ENCODE data around the gene ARMC10.
"Not testable (repeated sequence)": the region's sequence is repeated elsewhere in the genome, so short reads cannot be mapped to it uniquely, and the experiment has no call there.

Gene ARMC10

DNA sequence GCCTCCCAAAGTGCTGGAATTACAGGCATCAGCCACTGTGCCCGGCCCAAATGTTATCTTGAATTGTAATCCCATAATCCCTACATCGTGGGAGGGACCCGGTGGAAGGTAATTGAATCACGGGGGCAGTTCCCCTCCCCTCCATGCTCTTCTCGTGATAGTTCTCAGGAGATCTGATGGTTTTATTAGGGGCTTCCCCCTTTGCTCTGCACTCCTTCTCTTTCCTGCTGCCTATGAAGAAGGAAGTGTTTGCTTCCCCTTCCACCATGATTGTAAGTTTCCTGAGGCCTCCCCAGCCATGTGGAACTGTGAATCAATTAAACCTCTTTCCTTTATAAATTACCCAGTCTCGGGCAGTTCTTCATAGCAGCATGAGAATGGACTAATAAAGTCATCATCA is 3.3 kb downstream of the ARMC10 start:
- H3K27ac ChIP-seq (ENCODE audit: low read depth, low read length); H3K9ac ChIP-seq (ENCODE audit: low read depth, low read length); H3K4me3 ChIP-seq (ENCODE audit: low read depth, low read length); H3K27me3 ChIP-seq (ENCODE audit: control insufficient read depth, insufficient read depth, low read length); H3K36me3 ChIP-seq (ENCODE audit: control insufficient read depth, insufficient read depth, low read length); H3K9me3 ChIP-seq (ENCODE audit: control insufficient read depth, insufficient read depth, low read length): not testable (repeated sequence)
- H3K4me1 ChIP-seq (ENCODE audit: control insufficient read depth, insufficient read depth, low read length): peaks cover 20% of the 10 kb centered on the region

DNA sequence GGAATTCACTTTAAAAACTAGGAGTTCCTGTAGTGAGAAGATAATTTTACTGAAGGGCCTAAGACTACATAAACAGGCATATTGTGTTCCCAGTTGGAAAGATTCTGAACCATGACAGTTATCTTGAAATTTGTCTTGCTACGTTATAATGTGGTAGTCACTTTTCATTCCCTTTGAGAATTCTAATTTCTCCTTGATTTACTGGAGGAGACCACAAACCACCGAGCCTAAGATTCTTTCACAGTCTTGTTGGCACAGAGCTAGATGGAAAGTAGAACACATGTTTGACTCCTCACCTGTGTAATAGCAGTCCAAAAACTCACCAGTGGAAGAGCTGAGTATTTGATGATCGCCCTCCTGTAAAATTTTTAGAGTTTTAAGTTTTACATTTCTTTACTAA is 4.9 kb downstream of the ARMC10 start:
- Histone ChIP-seq H3K4me3 (ENCODE audit: low read depth, low read length) (no peak overlapping the region), H3K4me1 (ENCODE audit: control insufficient read depth, insufficient read depth, low read length) (peaks cover 14% of the 10 kb centered on the region), H3K27ac (ENCODE audit: low read depth, low read length) (no peak overlapping the region), H3K9ac (ENCODE audit: low read depth, low read length) (no peak overlapping the region), H3K36me3 (ENCODE audit: control insufficient read depth, insufficient read depth, low read length) (peaks cover 22% of the 10 kb centered on the region), H3K9me3 (ENCODE audit: control insufficient read depth, insufficient read depth, low read length) (no peaks in the 10 kb centered on the region), H3K27me3 (ENCODE audit: control insufficient read depth, insufficient read depth, low read length) (no peaks in the 10 kb centered on the region)

DNA sequence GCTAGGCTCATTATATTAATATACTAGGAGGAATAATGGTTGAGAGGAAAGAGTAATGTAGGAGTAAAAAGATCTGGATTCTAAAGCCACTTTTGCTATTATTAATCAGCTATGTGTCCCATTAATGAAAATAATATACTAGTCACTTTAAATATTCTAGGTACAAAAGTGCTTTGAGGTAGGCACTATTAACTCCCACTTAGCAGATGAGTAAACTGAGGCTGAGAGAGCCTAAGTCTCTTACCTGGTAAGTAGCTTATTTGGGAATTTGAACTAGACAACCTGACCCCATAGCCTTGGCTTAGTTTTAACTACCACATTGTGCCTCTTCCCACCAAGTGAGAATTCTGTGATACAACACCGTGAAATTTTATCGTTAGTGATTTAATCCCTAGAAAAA is 6.0 kb downstream of the ARMC10 start:
- Histone ChIP-seq H3K36me3 (ENCODE audit: control insufficient read depth, insufficient read depth, low read length) (peaks cover 32% of the 10 kb centered on the region), H3K27me3 (ENCODE audit: control insufficient read depth, insufficient read depth, low read length) (no peaks in the 10 kb centered on the region), H3K9ac (ENCODE audit: low read depth, low read length) (no peak overlapping the region), H3K27ac (ENCODE audit: low read depth, low read length) (no peak overlapping the region), H3K4me3 (ENCODE audit: low read depth, low read length) (no peak overlapping the region), H3K4me1 (ENCODE audit: control insufficient read depth, insufficient read depth, low read length) (peaks cover 14% of the 10 kb centered on the region), H3K9me3 (ENCODE audit: control insufficient read depth, insufficient read depth, low read length) (no peaks in the 10 kb centered on the region)

- Histone ChIP-seq H3K4me3 (ENCODE audit: low read depth, low read length) (no peak overlapping the region), H3K9ac (ENCODE audit: low read depth, low read length) (no peak overlapping the region; the same call in 1 of the 2 replicates), H3K27me3 (ENCODE audit: control insufficient read depth, insufficient read depth, low read length) (no peaks in the 10 kb centered on the region), H3K9me3 (ENCODE audit: control insufficient read depth, insufficient read depth, low read length) (no peaks in the 10 kb centered on the region), H3K4me1 (ENCODE audit: control insufficient read depth, insufficient read depth, low read length) (peaks cover 14% of the 10 kb centered on the region), H3K27ac (ENCODE audit: low read depth, low read length) (no peak overlapping the region), H3K36me3 (ENCODE audit: control insufficient read depth, insufficient read depth, low read length) (peaks cover 40% of the 10 kb centered on the region)
These were observed 7.6 kb downstream of the ARMC10 start for GRCh38 chr7:103082497-103082896.

GRCh38 chr7:103083210-103083609 is 8.3 kb downstream of the ARMC10 start:
- H3K9ac ChIP-seq (ENCODE audit: low read depth, low read length): no peak overlapping the region

GRCh38 chr7:103092321-103092720 is 17.4 kb downstream of the ARMC10 start:
- peaks cover 68% of the 10 kb centered on the region for H3K36me3 ChIP-seq (ENCODE audit: control insufficient read depth, insufficient read depth, low read length)
- not testable (repeated sequence) for H3K27ac ChIP-seq (ENCODE audit: low read depth, low read length)

More at GRCh38 chr7:103083210-103083609, 8.3 kb downstream of the ARMC10 start:
- Histone ChIP-seq H3K4me1 (ENCODE audit: control insufficient read depth, insufficient read depth, low read length) (peaks cover 14% of the 10 kb centered on the region), H3K9me3 (ENCODE audit: control insufficient read depth, insufficient read depth, low read length) (no peaks in the 10 kb centered on the region), H3K36me3 (ENCODE audit: control insufficient read depth, insufficient read depth, low read length) (peaks cover 47% of the 10 kb centered on the region), H3K27me3 (ENCODE audit: control insufficient read depth, insufficient read depth, low read length) (no peaks in the 10 kb centered on the region), H3K4me3 (ENCODE audit: low read depth, low read length) (no peak overlapping the region), H3K27ac (ENCODE audit: low read depth, low read length) (no peak overlapping the region)

DNA sequence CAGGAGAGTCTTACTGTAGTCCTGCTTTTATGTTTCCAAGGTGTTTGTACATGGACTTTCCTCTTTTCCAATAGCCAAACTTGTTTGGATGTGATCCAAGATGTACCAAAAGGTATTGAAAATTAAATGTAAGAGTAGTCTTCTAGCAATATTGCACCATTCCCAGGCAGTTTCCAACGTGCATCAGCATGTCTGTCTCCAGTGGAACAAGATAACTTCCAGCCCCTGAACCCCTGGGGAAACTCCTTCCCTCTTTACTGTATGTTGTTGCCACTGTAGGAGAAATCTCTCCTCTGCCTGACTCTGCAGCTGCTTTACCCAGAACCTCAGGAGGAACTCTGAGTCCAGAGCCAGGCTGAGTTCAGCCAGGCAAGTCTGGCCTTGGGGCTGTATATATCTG is 18.5 kb downstream of the ARMC10 start:
- H3K27ac ChIP-seq (ENCODE audit: low read depth, low read length): no peak overlapping the region
- H3K36me3 ChIP-seq (ENCODE audit: control insufficient read depth, insufficient read depth, low read length): peaks cover 64% of the 10 kb centered on the region
- no peaks in the 10 kb centered on the region for H3K9me3 ChIP-seq (ENCODE audit: control insufficient read depth, insufficient read depth, low read length)
- no peak overlapping the region for H3K9ac ChIP-seq (ENCODE audit: low read depth, low read length)
- no peaks in the 10 kb centered on the region for H3K4me1 ChIP-seq (ENCODE audit: control insufficient read depth, insufficient read depth, low read length)
- no peak overlapping the region for H3K4me3 ChIP-seq (ENCODE audit: low read depth, low read length)
- no peaks in the 10 kb centered on the region for H3K27me3 ChIP-seq (ENCODE audit: control insufficient read depth, insufficient read depth, low read length)

More at GRCh38 chr7:103092321-103092720, 17.4 kb downstream of the ARMC10 start:
- H3K4me3 ChIP-seq (ENCODE audit: low read depth, low read length); H3K9ac ChIP-seq (ENCODE audit: low read depth, low read length); H3K4me1 ChIP-seq (ENCODE audit: control insufficient read depth, insufficient read depth, low read length); H3K9me3 ChIP-seq (ENCODE audit: control insufficient read depth, insufficient read depth, low read length); H3K27me3 ChIP-seq (ENCODE audit: control insufficient read depth, insufficient read depth, low read length): not testable (repeated sequence)

DNA sequence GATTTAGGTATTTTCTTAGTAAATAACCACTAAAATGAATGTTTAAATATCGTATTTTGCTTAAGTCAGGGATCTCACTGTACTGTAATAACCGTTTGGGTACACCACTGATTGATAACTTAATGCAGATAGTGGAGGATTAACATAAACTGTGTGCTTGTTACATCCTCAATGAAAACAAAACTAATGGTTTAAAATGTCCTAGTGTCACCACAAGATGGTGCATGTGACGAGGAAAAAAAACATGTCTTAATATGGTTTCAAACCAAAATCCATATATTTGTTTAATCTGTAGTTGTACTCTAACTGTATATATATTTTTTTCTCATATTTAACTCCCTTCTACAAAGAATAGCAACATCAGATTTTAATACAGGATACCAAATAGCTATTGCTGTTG is 19.2 kb downstream of the ARMC10 start:
- H3K4me3 ChIP-seq (ENCODE audit: low read depth, low read length): no peak overlapping the region
- H3K4me1 ChIP-seq (ENCODE audit: control insufficient read depth, insufficient read depth, low read length): no peaks in the 10 kb centered on the region
- no peak overlapping the region for H3K9ac ChIP-seq (ENCODE audit: low read depth, low read length)
- H3K27me3 ChIP-seq (ENCODE audit: control insufficient read depth, insufficient read depth, low read length): no peaks in the 10 kb centered on the region
- no peak overlapping the region for H3K27ac ChIP-seq (ENCODE audit: low read depth, low read length)
- H3K9me3 ChIP-seq (ENCODE audit: control insufficient read depth, insufficient read depth, low read length): no peaks in the 10 kb centered on the region
- peaks cover 57% of the 10 kb centered on the region for H3K36me3 ChIP-seq (ENCODE audit: control insufficient read depth, insufficient read depth, low read length)

DNA sequence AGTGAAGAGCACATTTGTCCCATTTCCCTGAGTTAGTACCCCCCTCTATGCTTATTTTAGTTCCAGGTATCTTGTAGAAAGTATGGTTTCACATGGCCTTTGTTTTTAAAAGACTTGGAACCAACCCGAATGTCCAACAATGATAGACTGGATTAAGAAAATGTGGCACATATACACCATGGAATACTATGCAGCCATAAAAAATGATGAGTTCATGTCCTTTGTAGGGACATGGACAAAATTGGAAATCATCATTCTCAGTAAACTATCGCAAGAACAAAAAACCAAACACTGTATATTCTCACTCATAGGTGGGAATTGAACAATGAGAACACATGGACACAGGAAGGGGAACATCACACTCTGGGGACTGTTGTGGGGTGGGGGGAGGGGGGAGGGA is 20.6 kb downstream of the ARMC10 start:
- not testable (repeated sequence) for H3K9me3 ChIP-seq (ENCODE audit: control insufficient read depth, insufficient read depth, low read length); H3K4me1 ChIP-seq (ENCODE audit: control insufficient read depth, insufficient read depth, low read length); H3K4me3 ChIP-seq (ENCODE audit: low read depth, low read length); H3K27ac ChIP-seq (ENCODE audit: low read depth, low read length); H3K27me3 ChIP-seq (ENCODE audit: control insufficient read depth, insufficient read depth, low read length); H3K9ac ChIP-seq (ENCODE audit: low read depth, low read length)
- peaks cover 47% of the 10 kb centered on the region for H3K36me3 ChIP-seq (ENCODE audit: control insufficient read depth, insufficient read depth, low read length)

DNA sequence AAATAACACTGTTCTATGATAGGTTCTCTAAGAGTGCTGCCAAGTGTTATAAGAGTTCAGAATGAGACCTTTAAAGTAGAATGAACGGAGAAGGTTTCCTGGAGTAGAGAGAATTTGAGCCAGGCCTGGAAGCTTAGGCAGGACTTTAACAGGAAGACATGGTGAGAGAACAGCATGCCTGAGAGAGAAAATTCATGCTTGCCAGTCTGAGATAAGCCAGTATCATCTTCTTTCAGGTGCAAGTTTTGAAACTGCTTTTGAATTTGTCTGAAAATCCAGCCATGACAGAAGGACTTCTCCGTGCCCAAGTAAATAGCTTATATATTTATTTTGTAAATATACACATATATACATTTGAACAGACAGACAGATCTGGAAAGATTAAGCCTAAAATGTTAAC is 22.1 kb downstream of the ARMC10 start:
- H3K4me1 ChIP-seq (ENCODE audit: control insufficient read depth, insufficient read depth, low read length): no peaks in the 10 kb centered on the region
- H3K27ac ChIP-seq (ENCODE audit: low read depth, low read length): no peak overlapping the region
- H3K27me3 ChIP-seq (ENCODE audit: control insufficient read depth, insufficient read depth, low read length): no peaks in the 10 kb centered on the region
- no peak overlapping the region for H3K4me3 ChIP-seq (ENCODE audit: low read depth, low read length)
- H3K36me3 ChIP-seq (ENCODE audit: control insufficient read depth, insufficient read depth, low read length): peaks cover 49% of the 10 kb centered on the region
- no peak overlapping the region for H3K9ac ChIP-seq (ENCODE audit: low read depth, low read length)
- H3K9me3 ChIP-seq (ENCODE audit: control insufficient read depth, insufficient read depth, low read length): no peaks in the 10 kb centered on the region

- Histone ChIP-seq H3K4me1 (ENCODE audit: control insufficient read depth, insufficient read depth, low read length) (no peaks in the 10 kb centered on the region), H3K9ac (ENCODE audit: low read depth, low read length) (no peak overlapping the region), H3K36me3 (ENCODE audit: control insufficient read depth, insufficient read depth, low read length) (peaks cover 32% of the 10 kb centered on the region), H3K27ac (ENCODE audit: low read depth, low read length) (no peak overlapping the region), H3K27me3 (ENCODE audit: control insufficient read depth, insufficient read depth, low read length) (no peaks in the 10 kb centered on the region), H3K4me3 (ENCODE audit: low read depth, low read length) (no peak overlapping the region), H3K9me3 (ENCODE audit: control insufficient read depth, insufficient read depth, low read length) (no peaks in the 10 kb centered on the region)
These were observed 25.4 kb downstream of the ARMC10 start for GRCh38 chr7:103100348-103100747.

DNA sequence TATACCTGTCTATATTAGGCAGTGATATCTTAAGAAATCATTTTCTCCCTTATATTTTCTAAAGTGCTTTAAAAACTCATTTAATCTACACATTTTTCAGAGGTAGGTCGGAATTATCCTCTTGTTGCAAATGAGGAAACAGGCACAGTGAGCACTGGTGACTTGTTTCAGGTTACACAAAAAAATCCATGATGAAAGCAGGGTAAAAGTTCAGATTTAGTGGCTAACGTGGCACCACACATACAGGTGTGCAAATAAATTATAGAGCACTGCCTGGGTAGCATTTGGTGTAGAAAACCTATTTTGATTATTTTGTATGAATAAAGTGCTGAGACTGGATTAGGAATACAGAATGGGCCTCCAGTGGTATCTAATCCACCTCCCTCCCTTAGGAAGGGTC is 26.6 kb downstream of the ARMC10 start:
- Histone ChIP-seq H3K4me3 (ENCODE audit: low read depth, low read length) (no peak overlapping the region), H3K9ac (ENCODE audit: low read depth, low read length) (no peak overlapping the region), H3K9me3 (ENCODE audit: control insufficient read depth, insufficient read depth, low read length) (no peaks in the 10 kb centered on the region), H3K27me3 (ENCODE audit: control insufficient read depth, insufficient read depth, low read length) (no peaks in the 10 kb centered on the region), H3K36me3 (ENCODE audit: control insufficient read depth, insufficient read depth, low read length) (peaks cover 28% of the 10 kb centered on the region), H3K27ac (ENCODE audit: low read depth, low read length) (no peak overlapping the region), H3K4me1 (ENCODE audit: control insufficient read depth, insufficient read depth, low read length) (peaks cover 8% of the 10 kb centered on the region)

All from HUES48 (cell line).